Pancreas (tissue), 10 donors: ENCODE results near the gene APOA5. TPM values are rescaled to one million over a fixed set of nuclear protein-coding genes. Genes with fewer than 3 reads are reported as not detected.
"Not testable (repeated sequence)": the region's sequence is repeated elsewhere in the genome, so short reads cannot be mapped to it uniquely, and the experiment has no call there.

Experiments used
- ATAC-seq, 4 donors: fragments of 200-7000 bp; cut with Tn5 transposase; one replicate each; pipeline versions ENCODE4 v1.8.0 to v1.9.1; 2020; ENCODE audit warnings: mild to moderate bottlenecking in 4 of 4, moderate library complexity in 4 of 4
- DNase-seq, 6 donors: peaks; one replicate each; pipeline ENCODE4 v3.0.0-alpha.2; 2020
- FAIRE-seq: peaks from 2 replicates; lab custom pipeline; 2012; peaks lifted over from hg19 to GRCh38; lab: Jason Lieb, UNC
- H3K27ac ChIP-seq, 4 donors: fragments of 200-600 bp; sonication (generic); 1 replicate in 3 of 4; 2 replicates in 1 of 4; pipeline versions ENCODE4 v1.5.0 to v1.8.0; 2020
- H3K27me3 ChIP-seq, 4 donors: fragments of 200-600 bp; one replicate each; pipeline ENCODE4 v1.8.0; 2021
- H3K36me3 ChIP-seq, 3 donors: fragments of 200-600 bp; sonication (generic) in 1 of 3; one replicate each; pipeline versions ENCODE4 v1.5.0 to v1.8.0; 2020 to 2021
- H3K4me1 ChIP-seq, 3 donors: fragments of 200-600 bp; one replicate each; pipeline ENCODE4 v1.8.0; 2021
- H3K4me3 ChIP-seq, 4 donors: fragments of 200-600 bp; sonication (generic) in 2 of 4; one replicate each; pipeline versions ENCODE4 v1.5.0 to v1.8.0; 2020 to 2021
- H3K9me3 ChIP-seq, 4 donors: fragments of 200-600 bp; one replicate each; pipeline ENCODE4 v1.8.0; 2021
- WGBS, 2 donors: extraction: QIAGEN DNeasy Blood & Tissue Kit; methylation state at CpG; one replicate each; pipeline ENCODE4 v1.1.7; 2013; 5-methylcytosine and 5-hydroxymethylcytosine counted together
- intact Hi-C, 3 donors: fragments of 100-400 bp; cut with DNase I; formaldehyde crosslinking; loops; one replicate each; pipeline versions ENCODE4 v1.11.1 to v1.14.2; 2022
- polyA plus RNA-seq, 2 donors: library from polyadenylated mRNA; stranded (reverse); fragments of 200-250 nt; gene quantifications; one replicate each; pipeline ENCODE4 v1.2.3, GENCODE V29; 2013
- total RNA-seq, 6 donors: library from RNA; stranded (reverse); fragmentation: NEBNext Ultra II Directional in 4 of 6; extraction: Animal tissue kit (Norgen Biotek cat#: 25700) in 4 of 6; gene quantifications; one replicate each; pipeline versions ENCODE4 v1.2.1 to v1.2.4, GENCODE V29; 2021 to 2023
- TF ChIP-seq, protein P1 (sequence below), 4 donors: fragments of 200-600 bp; sonication (generic) in 3 of 4; IDR thresholded peaks; one replicate each; pipeline versions ENCODE4 v1.5.0 to v1.8.0; 2021; ENCODE audit warnings: antibody characterized with exemption in 4 of 4
- donor health status: healthy with polysubstance abuse.
- donor health status: DM: no; HTN: no; CAD: no; lungs with moderate emphysema.
- donor health status: DM: no; HTN: no; CAD: no.
- donor health status: control.
- donor health status: control.
- donor health status: Bipolar disorder and iron deficiency.
- donor health status: DM: yes; HTN: yes; CAD: no.
- donor health status: DM: no; HTN: no; CAD: no.
- donor health status: DM: no; HTN: no; CAD: no.
- donor health status: DM: yes; HTN: yes; CAD: no.

Gene APOA5
- total and polyA plus RNA-seq, 8 donors, result 0.60 to 4.0 (median 1.1) TPM; not detected in 2

- no peak overlapping the region for H3K4me3 ChIP-seq
- DNase-seq, result peak in 5 of 6 donors; percentile 73 to 79 (median 77)
- peaks cover 15 to 39% (median 17%) of the 10 kb centered on the region in 3 donors for H3K4me1 ChIP-seq
- FAIRE-seq, result no peak
- H3K27me3 ChIP-seq, result no peaks in the 10 kb centered on the region
- H3K27ac ChIP-seq, result peak overlapping the region; percentile 39 to 77 (median 70)
- H3K36me3 ChIP-seq, result no peaks in the 10 kb centered on the region
- peak; percentile 86 to 95 (median 88) for ATAC-seq
- no peaks in the 10 kb centered on the region for H3K9me3 ChIP-seq
- TF ChIP-seq, protein P1, sequence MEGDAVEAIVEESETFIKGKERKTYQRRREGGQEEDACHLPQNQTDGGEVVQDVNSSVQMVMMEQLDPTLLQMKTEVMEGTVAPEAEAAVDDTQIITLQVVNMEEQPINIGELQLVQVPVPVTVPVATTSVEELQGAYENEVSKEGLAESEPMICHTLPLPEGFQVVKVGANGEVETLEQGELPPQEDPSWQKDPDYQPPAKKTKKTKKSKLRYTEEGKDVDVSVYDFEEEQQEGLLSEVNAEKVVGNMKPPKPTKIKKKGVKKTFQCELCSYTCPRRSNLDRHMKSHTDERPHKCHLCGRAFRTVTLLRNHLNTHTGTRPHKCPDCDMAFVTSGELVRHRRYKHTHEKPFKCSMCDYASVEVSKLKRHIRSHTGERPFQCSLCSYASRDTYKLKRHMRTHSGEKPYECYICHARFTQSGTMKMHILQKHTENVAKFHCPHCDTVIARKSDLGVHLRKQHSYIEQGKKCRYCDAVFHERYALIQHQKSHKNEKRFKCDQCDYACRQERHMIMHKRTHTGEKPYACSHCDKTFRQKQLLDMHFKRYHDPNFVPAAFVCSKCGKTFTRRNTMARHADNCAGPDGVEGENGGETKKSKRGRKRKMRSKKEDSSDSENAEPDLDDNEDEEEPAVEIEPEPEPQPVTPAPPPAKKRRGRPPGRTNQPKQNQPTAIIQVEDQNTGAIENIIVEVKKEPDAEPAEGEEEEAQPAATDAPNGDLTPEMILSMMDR (IDR thresholded peaks at IDR 0.05), result no peak
- WGBS, 2 donors, result 18% methylated on average over 14 of the region's 14 CpGs
- intact Hi-C loops, result no loop called here
Observed at GRCh38 chr11:116808262-116809175, 16.8 kb upstream of the APOA5 start.

GRCh38 chr11:116807601-116808261 is 16.1 kb upstream of the APOA5 start:
- FAIRE-seq, result no peak
- WGBS, 2 donors, result 56 to 61% methylated on average over 6 of the region's 6 CpGs

DNA sequence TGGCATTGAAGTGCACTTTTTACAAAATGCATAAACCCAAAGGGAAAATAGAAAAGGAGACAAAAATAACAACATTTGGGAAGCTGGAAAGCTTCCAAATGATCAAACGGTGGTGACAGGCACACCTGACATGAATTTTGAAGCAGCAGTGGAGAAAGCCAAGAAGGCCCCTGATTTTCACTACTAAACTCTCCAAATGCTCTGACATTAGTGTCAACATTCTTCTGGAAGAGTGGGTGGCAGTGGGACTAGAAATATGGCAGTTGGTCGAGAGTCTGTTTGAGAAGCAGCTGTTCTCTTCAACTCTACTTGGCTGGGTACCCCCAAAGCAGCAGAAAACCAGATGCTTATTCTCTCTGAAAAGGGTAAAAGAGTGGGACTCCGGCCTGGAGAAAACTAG is 12.3 kb upstream of the APOA5 start:
- FAIRE-seq (no peak), DNase-seq (no peak), ATAC-seq (no peak)
- TF ChIP-seq, protein P1 (IDR thresholded peaks at IDR 0.05), result no peak
- 58 to 67% methylated on average over 3 of the region's 3 CpGs for WGBS, 2 donors
- Histone ChIP-seq H3K4me3 (no peak overlapping the region), H3K9me3 (no peaks in the 10 kb centered on the region), H3K36me3 (no peaks in the 10 kb centered on the region), H3K27me3 (no peaks in the 10 kb centered on the region), H3K4me1 (peaks cover 8 to 22% (median 13%) of the 10 kb centered on the region in 3 donors), H3K27ac (no peak overlapping the region)
- intact Hi-C loops, result no loop called here

More at GRCh38 chr11:116807601-116808261, 16.1 kb upstream of the APOA5 start:
- TF ChIP-seq, protein P1 (IDR thresholded peaks at IDR 0.05), result no peak
- peak overlapping the region in 2 of 4 donors; percentile 39 to 77 for H3K27ac ChIP-seq
- intact Hi-C loops, result no loop called here
- DNase-seq (peak in 3 of 6 donors; percentile 50 to 69 (median 65)), ATAC-seq (peak in 1 of 4 donors; percentile 0)
- peaks cover 15 to 39% (median 17%) of the 10 kb centered on the region in 3 donors for H3K4me1 ChIP-seq
- no peaks in the 10 kb centered on the region for H3K27me3 ChIP-seq
- H3K4me3 ChIP-seq, result no peak overlapping the region
- H3K9me3 ChIP-seq, result no peaks in the 10 kb centered on the region
- H3K36me3 ChIP-seq, result no peaks in the 10 kb centered on the region

GRCh38 chr11:116801662-116802061 is 10.0 kb upstream of the APOA5 start:
- H3K9me3 ChIP-seq, H3K27ac ChIP-seq, FAIRE-seq, H3K4me3 ChIP-seq, H3K36me3 ChIP-seq, DNase-seq, H3K27me3 ChIP-seq, ATAC-seq, intact Hi-C loops: not testable (repeated sequence)
- peaks cover 6 to 14% (median 6%) of the 10 kb centered on the region in 3 donors for H3K4me1 ChIP-seq

- intact Hi-C loops, result no loop called here
- H3K4me1 ChIP-seq, result peaks cover 6 to 8% (median 6%) of the 10 kb centered on the region in 3 donors
Observed at GRCh38 chr11:116800610-116801009, 8.9 kb upstream of the APOA5 start.

More at GRCh38 chr11:116800610-116801009, 8.9 kb upstream of the APOA5 start:
- DNase-seq (no peak), FAIRE-seq (no peak), ATAC-seq (no peak)
- Histone ChIP-seq H3K4me3 (no peak overlapping the region), H3K27ac (no peak overlapping the region), H3K27me3 (no peaks in the 10 kb centered on the region), H3K9me3 (no peaks in the 10 kb centered on the region), H3K36me3 (no peaks in the 10 kb centered on the region)
- 92 to 97% methylated on average over 2 of the region's 2 CpGs for WGBS, 2 donors
- TF ChIP-seq, protein P1 (IDR thresholded peaks at IDR 0.05), result no peak
